ENCODE results near the gene MPND.
"Not testable (repeated sequence)": the region's sequence is repeated elsewhere in the genome, so short reads cannot be mapped to it uniquely, and the experiment has no call there.

MPND gene

DNA sequence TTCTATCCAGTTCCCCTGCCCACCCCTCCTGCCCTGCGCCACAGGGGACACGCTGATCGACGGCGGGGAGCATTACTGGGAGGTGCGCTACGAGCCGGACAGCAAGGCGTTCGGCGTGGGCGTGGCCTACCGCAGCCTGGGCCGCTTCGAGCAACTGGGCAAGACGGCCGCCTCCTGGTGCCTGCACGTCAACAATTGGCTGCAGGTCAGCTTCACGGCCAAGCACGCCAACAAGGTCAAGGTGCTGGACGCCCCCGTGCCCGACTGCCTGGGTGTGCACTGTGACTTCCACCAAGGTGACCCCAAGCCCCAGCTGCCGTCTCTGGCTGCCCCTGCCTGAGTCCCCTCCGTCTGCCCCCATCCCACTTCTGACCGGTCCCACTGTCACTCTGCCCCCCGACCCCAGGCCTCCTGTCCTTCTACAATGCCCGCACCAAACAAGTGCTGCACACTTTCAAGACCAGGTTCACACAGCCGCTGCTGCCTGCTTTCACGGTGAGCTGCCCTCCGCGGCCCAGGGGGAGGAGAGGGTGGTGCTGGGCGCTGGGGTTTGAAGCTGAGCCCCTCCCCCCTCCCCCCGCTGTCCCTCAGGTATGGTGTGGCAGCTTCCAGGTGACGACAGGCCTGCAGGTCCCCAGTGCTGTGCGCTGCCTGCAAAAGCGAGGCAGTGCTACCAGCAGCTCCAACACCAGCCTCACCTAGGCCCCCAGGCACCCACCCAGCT is 20.3 kb upstream of the MPND start:
- DNase-seq: no peak

DNA sequence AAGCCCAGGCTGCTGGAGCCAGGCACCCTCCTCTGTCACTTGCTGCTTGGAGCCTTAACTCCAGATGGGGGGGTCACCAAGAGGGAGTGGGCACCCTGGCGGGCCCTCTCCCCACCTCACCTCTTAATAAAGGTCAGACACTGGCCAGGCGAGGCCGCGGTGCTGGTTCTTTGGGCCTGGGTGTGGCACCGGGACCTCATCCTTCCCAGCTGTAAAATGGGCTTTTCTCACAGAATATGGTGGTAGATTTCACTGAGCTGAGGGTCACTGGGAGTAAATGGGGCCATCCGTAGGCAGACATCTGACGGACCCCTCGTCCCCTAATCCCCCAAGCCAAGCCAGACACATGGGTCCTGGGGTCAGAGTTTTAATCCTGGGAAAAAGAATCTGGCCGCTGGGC is 19.7 kb upstream of the MPND start:
- DNase-seq: no peak

DNA sequence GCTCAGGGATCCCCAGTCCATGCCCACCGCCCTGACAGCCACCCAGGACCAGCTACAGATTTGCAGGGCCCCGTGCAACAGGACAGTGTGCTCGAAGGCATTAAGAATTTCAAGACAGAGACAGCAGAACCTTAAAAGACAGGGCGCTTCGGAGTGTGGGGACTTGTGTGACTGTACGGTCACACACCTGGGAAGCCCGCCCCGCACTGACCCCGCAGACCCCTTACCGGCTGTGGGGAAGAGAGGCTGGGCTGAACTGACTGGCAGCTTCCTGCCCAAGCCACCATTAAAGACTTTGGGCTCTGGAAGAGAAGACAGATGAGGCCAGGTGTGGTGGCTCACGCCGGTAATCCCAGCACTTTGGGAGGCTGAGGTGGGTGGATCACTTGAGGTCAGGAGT is 19.1 kb upstream of the MPND start:
- DNase-seq: no peak

DNA sequence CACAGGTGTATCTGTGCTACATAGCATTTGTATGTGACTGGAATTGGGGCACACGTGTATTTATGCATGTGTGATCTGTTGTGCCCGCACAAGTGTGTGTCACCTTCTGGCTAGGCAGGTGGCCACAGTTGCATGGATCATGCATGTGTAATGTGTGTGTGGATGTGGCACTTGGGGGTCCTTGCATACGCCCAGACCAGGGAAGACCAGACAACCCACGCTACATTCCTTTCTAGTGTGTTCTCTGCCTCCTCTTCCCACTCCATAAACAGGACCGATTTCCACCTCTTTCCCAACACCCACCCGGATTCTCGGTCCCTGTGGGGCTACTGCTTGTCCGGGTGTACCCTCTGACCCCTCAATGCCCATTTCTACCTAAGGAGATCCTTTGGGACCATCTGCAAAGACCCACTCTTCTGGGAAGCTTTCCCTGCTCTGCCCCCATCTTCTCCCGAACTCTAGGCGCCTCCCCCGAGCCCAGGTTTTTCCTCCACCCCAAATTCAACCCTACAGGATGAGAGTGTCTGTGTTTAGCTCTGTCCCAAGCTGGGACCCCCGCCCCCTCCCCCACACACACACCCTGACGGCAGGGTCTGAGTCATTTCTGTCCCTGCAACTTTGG is 17.0 kb upstream of the MPND start:
- DNase-seq: no peak

DNA sequence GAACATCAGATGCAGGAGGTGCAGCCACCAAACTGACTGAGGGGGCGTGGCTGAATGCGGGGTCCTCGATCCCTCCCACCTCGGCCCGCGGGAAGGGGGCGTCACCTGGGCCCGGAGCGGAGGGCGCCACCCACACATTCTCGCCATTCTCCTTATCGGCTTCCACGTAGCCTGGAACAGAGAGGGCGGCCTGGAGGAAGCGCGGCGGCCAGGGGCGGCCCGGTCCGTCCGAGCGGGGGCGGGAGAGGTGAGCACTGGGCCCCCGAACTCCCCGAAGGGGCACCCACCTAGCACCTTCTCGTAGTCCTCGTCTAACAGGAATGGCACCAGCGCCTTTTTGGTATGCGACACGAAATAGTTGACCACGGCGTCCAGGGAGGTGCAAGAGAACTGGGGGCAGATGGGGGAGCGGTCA is 16.5 kb upstream of the MPND start:
- DNase-seq: no peak

DNA sequence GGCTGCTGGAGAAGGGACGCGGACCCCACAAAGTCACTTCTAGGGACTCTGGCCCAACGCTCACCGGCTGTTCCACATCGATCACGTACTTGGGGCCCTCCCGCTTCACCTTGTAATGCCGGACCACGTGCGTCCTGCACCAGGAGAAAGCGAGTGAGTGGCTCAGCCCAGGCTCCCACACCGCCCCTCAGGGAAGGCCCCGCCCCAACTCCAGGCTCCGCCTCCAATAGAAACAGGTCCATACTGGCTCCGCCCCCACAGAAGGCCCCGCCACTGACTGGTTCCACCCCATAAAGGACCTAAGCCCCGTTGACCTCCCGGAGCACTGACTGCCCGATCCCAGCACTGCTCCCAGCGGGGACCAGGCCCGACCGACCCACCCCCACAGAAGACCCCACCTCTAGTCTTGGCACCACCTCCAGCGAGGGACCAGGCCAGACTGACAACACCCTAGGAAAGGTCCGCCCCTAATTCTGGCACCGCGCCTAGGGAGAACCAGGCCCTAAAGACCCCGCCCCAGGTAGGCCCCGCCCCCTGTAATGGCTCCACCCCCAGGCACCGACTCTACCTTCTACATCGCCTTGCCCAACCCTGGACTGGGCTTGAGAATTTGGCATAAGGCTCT is 16.0 kb upstream of the MPND start:
- peak; percentile 57 for DNase-seq

DNA sequence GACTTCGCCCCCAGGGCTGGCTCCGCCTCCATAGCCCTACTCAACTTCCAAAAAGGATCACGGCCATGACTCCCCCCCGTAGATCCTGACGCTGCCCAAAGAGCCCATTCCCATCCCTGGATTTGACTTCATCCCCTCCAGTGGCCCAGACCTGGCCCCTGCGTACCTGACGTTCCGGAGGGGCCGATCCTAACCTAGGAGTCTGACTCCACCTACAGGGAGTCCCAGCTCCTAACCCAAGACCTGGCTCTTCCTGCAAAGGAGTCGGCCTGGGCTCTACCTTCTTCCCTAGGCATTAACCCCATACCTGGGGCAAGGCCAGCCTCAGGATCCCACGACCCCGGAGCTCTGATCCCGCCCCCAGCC is 15.5 kb upstream of the MPND start:
- DNase-seq: no peak

DNA sequence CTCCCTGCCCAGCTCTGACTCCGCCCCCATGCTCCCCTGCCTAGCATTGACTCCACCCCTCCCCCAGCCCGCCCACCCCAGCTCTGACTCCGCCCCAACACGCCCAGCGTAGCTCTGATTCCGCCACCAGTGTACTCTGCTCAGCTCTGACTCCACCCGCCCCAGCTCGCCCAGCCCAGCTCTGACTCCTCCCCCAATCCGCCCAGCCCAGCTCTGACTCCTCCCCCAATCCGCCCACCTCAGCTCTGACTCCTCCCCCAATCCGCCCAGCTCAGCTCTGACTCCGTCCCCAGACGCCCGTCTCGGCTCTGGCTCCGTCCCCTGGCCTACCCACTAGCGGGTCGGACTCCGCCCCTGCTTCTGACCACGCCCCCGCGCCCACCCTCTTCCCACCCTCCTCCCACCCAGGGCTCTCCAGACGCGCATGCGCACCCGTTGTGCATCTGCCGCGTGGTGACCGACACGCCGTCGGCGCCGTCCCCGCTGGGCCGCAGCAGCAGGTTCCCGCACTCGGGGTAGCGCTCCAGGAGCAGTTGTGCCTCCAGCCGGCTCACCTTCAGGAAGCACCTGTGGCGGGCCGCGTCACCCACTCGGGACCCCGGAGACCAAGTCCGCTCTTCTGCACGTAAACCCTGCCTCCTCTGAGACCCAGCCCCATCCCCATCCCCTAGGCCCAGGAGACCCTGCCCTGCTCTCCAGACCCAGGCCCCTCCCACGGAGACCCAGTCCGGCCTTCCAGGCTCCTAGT is 14.9 kb upstream of the MPND start:
- peak; percentile 91 for DNase-seq

DNA sequence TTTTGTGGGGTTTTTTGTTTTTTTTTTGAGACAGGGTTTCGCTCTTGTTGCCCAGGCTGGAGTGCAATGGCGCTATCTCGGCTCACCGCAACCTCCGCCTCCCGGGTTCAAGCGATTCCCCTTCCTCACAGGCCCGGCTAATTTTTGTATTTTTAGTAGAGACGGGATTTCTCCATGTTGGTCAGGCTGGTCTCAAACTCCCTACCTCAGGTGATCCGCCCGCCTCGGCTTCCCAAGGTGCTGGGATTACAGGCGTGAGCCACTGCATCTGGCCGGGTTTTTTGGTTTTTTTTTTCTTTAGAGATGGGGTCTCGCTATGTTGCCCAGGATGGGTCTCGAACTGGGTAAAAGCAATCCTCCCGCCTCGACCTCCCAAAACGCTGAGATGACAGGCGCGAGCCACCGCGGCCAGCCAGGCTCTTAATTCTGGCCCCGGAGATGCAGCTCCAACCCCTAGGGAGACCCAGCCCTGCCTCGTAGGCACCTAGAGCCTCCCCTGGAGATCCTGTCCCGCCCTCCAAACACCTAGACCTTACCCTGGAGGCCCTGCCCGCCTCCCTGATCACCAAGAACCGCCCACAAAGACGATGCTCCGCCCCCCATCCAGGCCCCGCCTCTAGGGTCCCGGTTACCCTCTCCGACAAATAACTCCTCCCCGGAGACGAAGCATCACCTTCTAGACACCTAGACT is 14.2 kb upstream of the MPND start:
- not testable (repeated sequence) for DNase-seq

DNA sequence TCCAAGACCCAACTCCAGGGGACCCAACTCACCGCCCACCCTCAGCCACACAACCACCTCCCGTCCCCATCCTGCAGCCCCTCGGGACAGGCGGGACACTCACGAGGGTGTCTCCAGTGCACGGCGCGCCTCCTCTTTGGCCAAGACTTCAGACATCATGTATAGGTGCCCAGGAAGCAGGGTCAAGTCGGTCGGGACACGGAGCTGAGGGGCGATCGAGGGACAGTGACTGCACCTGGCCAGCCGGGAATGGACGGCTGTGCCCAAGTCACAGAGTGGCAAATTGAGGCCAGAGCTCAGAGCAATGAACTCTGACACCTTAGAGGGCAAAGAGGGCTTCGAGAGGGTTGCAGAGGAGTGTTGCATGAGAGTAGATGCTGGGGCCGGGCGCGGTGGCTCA is 13.5 kb upstream of the MPND start:
- no peak for DNase-seq

DNA sequence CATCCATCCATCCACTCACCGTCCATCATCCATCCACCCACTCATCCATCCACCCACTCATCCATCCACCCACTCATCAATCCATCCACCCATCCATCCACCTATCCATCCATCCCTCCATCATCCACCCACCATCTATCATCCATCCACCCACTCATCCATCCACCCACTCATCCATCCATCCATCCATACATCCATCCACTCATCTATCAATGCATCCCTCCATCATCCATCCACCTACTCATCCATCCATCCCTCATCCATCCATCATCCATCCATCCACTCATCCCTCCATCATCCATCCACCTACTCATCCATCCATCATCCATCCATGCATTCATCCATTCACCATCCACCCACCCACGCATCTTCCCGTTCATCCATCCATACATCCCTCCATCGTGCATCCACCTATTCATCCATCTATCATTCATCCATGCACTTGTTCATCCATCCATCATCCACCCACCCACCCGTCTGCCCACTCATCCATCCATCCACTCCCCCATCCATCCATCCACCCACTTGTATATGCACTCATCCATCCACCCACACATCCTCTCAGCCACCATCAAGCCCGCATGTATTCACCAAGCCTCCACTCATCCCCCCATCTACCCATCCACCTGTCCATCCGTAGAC is 8.3 kb upstream of the MPND start:
- no peak for DNase-seq

DNA sequence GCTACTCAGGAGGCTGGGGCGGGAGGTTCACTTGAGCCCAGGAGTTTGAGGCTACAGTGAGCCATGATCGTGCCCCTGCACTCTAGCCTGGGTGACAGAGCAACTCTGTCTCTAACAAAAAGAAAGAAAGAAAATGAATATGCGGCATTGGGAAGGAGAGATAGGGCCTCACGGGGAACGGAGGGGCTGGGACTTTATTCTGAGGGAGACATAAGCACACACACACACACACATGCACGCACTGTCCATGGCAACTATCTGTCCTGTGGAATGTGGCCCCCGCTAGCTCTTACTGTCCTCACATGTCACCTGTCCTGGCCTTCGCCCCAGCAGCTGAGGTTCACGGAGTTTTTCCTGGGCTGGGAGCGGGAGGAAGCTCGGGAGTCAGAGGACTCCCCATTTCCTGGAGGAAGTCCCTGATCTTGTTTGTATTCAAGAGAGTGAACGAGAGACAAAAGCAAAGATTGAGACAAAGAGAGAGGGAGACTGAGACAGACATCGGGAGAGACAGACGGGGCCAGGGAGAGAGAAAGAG is 5.4 kb upstream of the MPND start:
- no peak for DNase-seq

DNA sequence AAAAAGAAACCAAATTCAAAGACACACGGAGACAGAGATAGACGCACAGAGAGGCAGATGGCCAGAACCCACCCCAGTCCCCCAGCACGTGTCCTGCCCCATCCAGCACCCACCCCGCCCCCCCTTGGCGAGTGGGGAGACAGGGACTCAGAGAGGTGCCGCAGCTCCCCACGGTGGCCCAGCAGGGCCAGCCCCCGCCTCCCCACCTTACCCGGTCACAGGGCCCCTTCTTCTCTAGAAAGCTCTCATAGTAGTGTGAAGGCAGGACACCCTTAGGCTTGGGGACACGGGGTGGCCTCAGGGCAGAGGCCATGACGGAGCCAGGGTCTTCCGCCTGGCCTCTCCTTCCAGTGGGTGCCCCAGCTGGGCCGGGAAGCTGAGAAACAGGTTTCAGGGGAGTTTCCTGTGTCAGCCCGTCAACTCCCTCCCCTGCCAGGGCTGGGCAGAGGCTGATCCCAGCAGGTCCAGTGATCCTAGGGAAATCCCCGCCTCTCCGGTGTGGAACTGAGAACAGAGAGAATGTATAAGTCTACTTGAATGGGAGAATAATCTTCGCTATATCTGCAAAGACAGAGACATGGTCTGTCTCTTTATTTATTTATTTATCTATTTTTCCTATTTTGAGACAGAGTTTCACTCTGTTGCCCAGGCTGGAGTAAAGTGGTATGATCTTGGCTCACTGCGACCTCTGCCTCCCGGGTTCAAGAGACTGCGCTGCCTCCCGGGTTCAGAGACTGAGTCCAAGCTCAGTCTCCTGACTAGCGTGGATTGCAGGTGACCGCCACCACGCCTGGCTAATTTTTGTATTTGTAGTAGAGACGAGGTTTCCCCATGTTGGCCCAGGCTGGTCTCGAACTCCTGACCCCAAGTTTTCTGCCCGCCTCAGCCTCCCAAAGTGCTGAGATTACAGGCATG is 4.7 kb upstream of the MPND start, which contains the start of gene STAP2:
STAP2 (minus strand) TSS at position 387 of the 915 bp plus-strand sequence; CDS start at position 313, 74 bp downstream.
- no peak for DNase-seq

DNA sequence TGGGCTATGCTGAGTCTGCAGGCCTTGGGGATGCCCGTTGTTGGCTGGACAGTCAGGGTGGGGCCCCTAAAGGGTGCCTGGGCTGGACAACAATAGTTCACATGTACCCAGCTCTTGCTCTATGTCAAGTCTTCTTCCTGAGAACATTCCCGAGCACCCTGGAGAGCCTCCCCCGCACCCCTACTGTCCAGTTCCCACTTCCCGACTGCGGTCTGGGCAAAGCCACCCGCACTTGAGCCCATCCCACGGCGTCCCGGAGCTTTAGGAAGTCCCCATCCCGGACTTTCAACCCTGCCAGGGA is 1.1 kb upstream of the MPND start:
- DNase-seq: no peak

DNA sequence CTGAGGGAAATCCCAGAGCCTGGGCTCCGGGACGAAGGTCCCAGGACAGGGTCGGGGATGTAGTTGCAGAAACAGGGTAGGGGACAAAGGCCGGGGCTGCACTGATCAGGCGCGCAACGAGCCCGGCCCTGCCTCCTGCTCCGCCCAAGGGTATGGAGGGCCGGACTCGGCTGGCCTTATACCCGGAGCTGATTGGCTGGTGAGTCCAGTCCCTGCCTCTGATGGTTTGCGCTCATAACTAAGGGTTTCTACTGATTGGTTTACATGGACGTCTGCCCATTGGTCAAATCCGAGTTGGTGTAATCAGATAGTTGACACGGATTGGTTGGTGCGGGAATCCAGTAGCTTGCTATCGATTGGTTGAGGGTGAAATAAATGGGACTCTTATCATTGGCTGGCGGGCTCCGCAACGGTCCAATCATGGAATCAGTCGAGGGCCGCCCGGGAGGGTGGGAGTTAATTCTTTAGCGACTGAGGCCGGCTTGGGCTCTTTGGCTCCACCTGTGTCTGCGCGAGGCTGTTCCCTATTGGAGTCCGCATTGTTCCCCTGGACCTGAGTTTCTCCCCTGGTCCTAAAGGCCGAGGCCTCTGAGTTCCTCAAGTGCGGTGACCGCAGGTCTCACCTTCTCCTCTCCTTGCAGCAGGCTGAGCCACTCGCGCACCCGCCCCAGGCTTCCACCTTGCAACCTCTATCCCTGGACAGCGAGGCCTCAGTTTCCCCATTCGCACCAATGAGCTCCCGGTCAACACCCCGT is 570 bp upstream of the MPND start:
- DNase-seq: peak; percentile 99

DNA sequence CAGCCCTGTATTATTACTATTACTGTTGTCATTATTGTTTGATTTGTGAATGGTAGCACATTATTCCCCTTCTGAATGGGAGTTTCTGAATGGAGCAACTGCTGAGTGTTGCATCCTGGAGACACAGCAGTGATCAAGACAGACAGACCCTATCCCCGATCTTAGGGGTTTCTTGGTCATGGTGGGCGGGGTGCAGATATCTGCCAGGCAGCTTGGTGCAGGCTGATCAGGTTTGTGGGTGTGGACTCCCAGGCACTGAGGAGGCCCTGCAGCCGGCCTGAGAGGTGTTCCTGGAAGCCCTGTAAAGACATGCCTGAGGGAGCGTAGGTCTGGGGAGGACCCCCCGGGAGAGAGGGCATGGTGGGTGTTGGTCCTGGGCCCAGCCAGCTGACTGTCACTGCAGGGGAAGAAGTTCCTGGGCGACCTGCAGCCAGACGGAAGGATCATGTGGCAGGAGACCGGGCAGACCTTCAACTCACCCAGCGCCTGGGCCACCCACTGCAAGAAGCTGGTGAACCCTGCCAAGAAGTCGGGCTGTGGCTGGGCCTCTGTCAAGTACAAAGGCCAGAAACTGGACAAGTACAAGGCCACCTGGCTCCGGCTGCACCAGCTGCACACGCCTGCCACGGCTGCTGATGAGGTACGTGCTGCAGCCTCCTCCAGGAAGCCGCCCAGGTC is 2.1 kb downstream of the MPND start:
- DNase-seq: no peak

DNA sequence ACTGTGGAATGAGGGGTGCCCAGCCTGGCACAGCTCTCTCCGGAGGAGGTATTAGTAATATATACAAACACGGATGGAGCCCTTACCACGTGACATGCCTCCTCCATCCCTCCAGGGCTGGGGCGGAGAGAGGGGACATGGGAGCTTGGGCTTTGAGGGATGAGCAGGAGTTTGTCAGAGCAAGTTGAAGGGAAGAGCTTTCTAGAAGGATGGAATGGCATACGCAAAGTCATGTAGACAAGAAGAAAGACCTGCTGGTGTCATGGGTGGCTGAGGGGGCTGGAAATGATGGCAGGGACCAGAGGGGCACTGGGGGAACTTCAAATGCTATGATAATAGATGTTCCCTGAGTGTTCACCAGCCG is 2.6 kb downstream of the MPND start:
- no peak for DNase-seq

DNA sequence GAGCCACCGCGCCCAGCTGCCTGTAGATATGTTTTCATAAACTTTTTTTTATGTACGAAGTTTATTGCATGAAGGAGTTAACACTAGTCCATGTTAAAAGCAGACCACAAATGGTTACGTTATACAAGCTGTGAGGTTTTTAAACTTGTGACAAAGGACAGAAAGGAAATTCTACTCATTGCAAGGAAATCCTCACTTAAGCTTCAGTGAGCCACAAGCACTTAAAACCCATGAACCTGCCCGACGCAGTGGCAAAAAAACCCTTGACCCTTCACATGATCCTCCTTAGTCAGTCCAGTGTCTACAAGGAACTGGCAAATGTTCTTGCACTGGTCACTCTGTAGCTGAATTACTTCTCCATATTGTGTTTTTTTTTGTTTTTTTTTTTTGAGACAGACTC is 4.2 kb downstream of the MPND start:
- no peak for DNase-seq

DNA sequence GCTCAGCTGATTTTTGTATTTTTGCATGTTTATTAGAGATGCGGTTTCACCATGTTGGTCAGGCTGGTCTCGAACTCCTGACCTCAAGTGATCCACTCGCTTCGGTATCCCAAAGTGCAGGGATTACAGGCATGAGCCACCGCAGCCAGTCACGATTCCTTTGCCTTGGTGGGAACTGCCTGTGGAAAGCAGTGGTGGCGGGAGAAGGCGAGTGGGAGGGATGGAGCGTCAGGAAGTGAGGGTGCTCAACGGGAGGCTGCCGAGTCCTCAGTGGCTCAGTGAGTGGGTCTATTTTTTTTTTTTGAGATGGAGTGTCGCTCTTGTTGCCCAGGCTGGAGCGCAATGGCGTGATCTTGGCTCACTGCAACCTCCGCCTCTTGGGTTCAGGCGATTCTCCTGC is 5.9 kb downstream of the MPND start:
- DNase-seq: not testable (repeated sequence)

DNA sequence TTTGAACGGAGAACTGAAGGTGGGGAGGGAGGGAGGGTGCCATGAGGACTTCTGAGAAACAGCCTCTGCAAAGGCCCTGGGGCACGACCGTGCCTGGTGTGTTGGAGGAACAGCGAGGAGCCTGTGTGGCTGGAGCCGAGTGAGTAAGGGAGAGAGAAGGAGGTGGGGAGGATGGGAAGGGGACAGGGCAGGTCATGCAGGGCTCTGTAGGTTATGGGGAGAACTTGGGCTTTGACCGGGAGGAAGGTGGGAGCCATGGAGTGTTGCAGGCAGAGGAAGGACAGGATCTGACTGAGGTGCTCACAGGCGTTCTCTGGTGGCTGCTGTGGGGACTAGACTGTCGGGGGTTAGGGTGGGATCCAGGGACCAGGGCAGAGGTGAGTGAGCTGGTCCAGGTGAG is 6.7 kb downstream of the MPND start:
- DNase-seq: no peak
